ENCODE measurements around the gene TIGD3. TPM values are rescaled to one million over a fixed set of nuclear protein-coding genes. Genes with fewer than 3 reads are reported as not detected.

The TIGD3 gene
- total and polyA plus RNA-seq, 7 experiments from 2014 or later, result 0.39 to 2.0 (median 1.1) TPM

DNA sequence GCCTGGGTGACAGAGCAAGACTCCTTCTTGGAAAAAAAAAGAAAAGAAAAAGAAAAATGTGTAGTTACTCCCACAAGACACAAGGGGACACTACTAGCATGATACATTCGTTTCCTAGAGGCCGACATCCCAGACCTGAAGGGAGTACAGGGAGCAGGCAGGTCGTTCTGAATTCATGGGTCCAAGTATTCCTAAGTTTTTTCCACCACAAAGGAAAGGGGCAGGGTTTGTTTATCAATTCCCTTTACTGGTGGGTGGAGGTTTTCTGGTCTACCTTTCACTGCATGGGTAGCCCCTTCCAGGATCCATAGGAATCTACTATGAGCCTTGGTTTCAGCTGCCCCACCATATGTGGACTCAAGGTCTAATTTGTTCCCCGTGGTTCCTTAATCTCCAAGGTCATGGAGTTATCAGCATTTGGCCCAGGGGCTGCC is 11.8 kb downstream of the TIGD3 start:
- Histone ChIP-seq H3K36me3 (ENCODE audit: control insufficient read depth in 2 of 3, insufficient read depth in 3 of 3, low read length in 3 of 3) (no peaks in the 10 kb centered on the region), H3K9me3 (ENCODE audit: control insufficient read depth in 2 of 3, low read length in 3 of 3) (no peaks in the 10 kb centered on the region), H3K4me3 (ENCODE audit: low read length) (no peak overlapping the region), H3K27ac (ENCODE audit: low read depth, low read length) (no peak overlapping the region), H3K4me1 (ENCODE audit: control insufficient read depth in 2 of 2, insufficient read depth in 2 of 2, low read length in 2 of 2) (no peaks in the 10 kb centered on the region), H3K27me3 (ENCODE audit: control insufficient read depth in 2 of 2, insufficient read depth in 2 of 2, low read length in 2 of 2) (no peaks in the 10 kb centered on the region)
- H3K27ac Mint-ChIP-seq, result no peak overlapping the region
- H3K36me3 Mint-ChIP-seq, result no peaks in the 10 kb centered on the region
- ChIA-PET POLR2A (interaction anchor here (2.4 to 3.1 kb wide), 3 partner anchors 132 to 143 kb away, joined by 9 to 21 read pairs (median 15); partner anchors contain the start of gene MALAT1), CTCF (interaction anchor here (1.4 to 1.9 kb wide), 2 partner anchors 14 to 144 kb away, joined by 4 to 7 read pairs; no protein-coding TSS in a partner anchor)
- H3K9me3 Mint-ChIP-seq, result no peaks in the 10 kb centered on the region
- peaks cover 0 to 9% (median 0%) of the 10 kb centered on the region in 7 donors for H3K4me1 Mint-ChIP-seq
- ATAC-seq, result peak; percentile 82
- DNase-seq, result peak in 7 of 9 donors; percentile 47 to 71 (median 59)
- H3K27me3 Mint-ChIP-seq, result no peaks in the 10 kb centered on the region
- no peak overlapping the region for H3K4me3 Mint-ChIP-seq
- intact Hi-C loops (cut with micrococcal nuclease), result loop anchor here (1.0 to 5.0 kb wide), 7 partner anchors 16 to 222 kb away; partner anchors contain the start of gene SLC25A45 (in 1 of the 2)

DNA sequence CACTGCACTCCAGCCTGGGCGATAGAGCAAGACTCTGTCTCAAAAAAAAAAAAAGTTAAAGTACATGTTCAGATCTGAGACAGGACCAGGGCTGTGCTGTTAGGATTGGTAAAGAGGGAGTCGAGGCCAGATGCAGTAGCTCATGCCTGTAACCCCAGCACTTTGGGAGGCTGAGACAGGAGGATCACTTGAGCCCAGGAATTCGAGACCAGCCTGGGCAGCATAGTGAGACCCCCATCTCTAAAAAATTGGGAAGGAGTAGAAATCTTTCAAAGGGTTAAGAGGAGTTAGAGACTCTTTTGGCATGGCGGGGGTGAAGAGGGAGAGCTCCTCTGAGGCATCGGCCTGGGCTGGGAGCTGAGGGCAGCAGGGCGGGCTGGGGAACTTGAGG is 16.1 kb downstream of the TIGD3 start:
- no peaks in the 10 kb centered on the region for H3K9me3 Mint-ChIP-seq
- intact Hi-C loops (cut with micrococcal nuclease), result no loop called here
- no peaks in the 10 kb centered on the region for H3K4me1 ChIP-seq (ENCODE audit: control insufficient read depth in 2 of 2, insufficient read depth in 2 of 2, low read length in 2 of 2)
- H3K27me3 Mint-ChIP-seq, result no peaks in the 10 kb centered on the region
- DNase-seq (no peak), ATAC-seq (no peak)
- H3K4me1 Mint-ChIP-seq, result peaks cover 0 to 6% (median 0%) of the 10 kb centered on the region in 7 donors
- H3K36me3 ChIP-seq (ENCODE audit: control insufficient read depth in 2 of 3, insufficient read depth in 3 of 3, low read length in 3 of 3), result peaks cover 0 to 6% (median 0%) of the 10 kb centered on the region in 3 experiments
- H3K36me3 Mint-ChIP-seq, result no peaks in the 10 kb centered on the region
- no peak overlapping the region for H3K27ac ChIP-seq (ENCODE audit: low read depth, low read length)
- H3K27me3 ChIP-seq (ENCODE audit: control insufficient read depth in 2 of 2, insufficient read depth in 2 of 2, low read length in 2 of 2), result no peaks in the 10 kb centered on the region
- H3K4me3 Mint-ChIP-seq, result no peak overlapping the region
- no peaks in the 10 kb centered on the region for H3K9me3 ChIP-seq (ENCODE audit: control insufficient read depth in 2 of 3, low read length in 3 of 3)
- POLR2A ChIA-PET, result interaction anchor here (0.6 to 1.7 kb wide), 7 partner anchors 8 to 137 kb away, joined by 3 to 4 read pairs (median 3); partner anchors contain the start of gene MALAT1
- H3K4me3 ChIP-seq (ENCODE audit: low read length), result no peak overlapping the region
- CTCF ChIA-PET, result interaction anchor here (0.7 to 1.0 kb wide), 2 partner anchors 145 to 253 kb away, joined by 3 read pairs; partner anchors contain the start of gene ZNHIT2
- peak overlapping the region in 2 of 9 donors; percentile 56 to 67 for H3K27ac Mint-ChIP-seq

GRCh38 chr11:65373839-65374580 is 19.5 kb downstream of the TIGD3 start:
- no peaks in the 10 kb centered on the region for H3K36me3 Mint-ChIP-seq
- Histone ChIP-seq H3K9me3 (ENCODE audit: control insufficient read depth in 2 of 3, low read length in 3 of 3) (no peaks in the 10 kb centered on the region), H3K36me3 (ENCODE audit: control insufficient read depth in 2 of 3, insufficient read depth in 3 of 3, low read length in 3 of 3) (peaks cover 0 to 24% (median 0%) of the 10 kb centered on the region in 3 experiments), H3K27me3 (ENCODE audit: control insufficient read depth in 2 of 2, insufficient read depth in 2 of 2, low read length in 2 of 2) (no peaks in the 10 kb centered on the region), H3K4me1 (ENCODE audit: control insufficient read depth in 2 of 2, insufficient read depth in 2 of 2, low read length in 2 of 2) (no peaks in the 10 kb centered on the region), H3K27ac (ENCODE audit: low read depth, low read length) (no peak overlapping the region), H3K4me3 (ENCODE audit: low read length) (no peak overlapping the region)
- no peak for ATAC-seq
- H3K27ac Mint-ChIP-seq, result peak overlapping the region in 4 of 9 donors; percentile 21 to 43 (median 30)
- H3K4me3 Mint-ChIP-seq, result no peak overlapping the region
- H3K9me3 Mint-ChIP-seq, result no peaks in the 10 kb centered on the region
- no peak for DNase-seq
- POLR2A ChIA-PET, result interaction anchor here (0.6 to 1.5 kb wide), 7 partner anchors 10 to 128 kb away, joined by 3 to 5 read pairs (median 3); no protein-coding TSS in a partner anchor
- intact Hi-C loops (cut with micrococcal nuclease), result no loop called here
- H3K27me3 Mint-ChIP-seq, result no peaks in the 10 kb centered on the region
- H3K4me1 Mint-ChIP-seq, result peaks cover 0 to 11% (median 0%) of the 10 kb centered on the region in 7 donors
- CTCF ChIA-PET, result no interaction called here

- ATAC-seq, result no peak
- Histone ChIP-seq H3K27me3 (ENCODE audit: control insufficient read depth in 2 of 2, insufficient read depth in 2 of 2, low read length in 2 of 2) (no peaks in the 10 kb centered on the region), H3K9me3 (ENCODE audit: control insufficient read depth in 2 of 3, low read length in 3 of 3) (no peaks in the 10 kb centered on the region), H3K27ac (ENCODE audit: low read depth, low read length) (no peak overlapping the region), H3K36me3 (ENCODE audit: control insufficient read depth in 2 of 3, insufficient read depth in 3 of 3, low read length in 3 of 3) (peaks cover 0 to 34% (median 0%) of the 10 kb centered on the region in 3 experiments), H3K4me3 (ENCODE audit: low read length) (no peak overlapping the region), H3K4me1 (ENCODE audit: control insufficient read depth in 2 of 2, insufficient read depth in 2 of 2, low read length in 2 of 2) (no peaks in the 10 kb centered on the region)
- no peaks in the 10 kb centered on the region for H3K9me3 Mint-ChIP-seq
- H3K4me3 Mint-ChIP-seq, result no peak overlapping the region
- peak overlapping the region in 3 of 9 donors; percentile 36 to 56 (median 56) for H3K27ac Mint-ChIP-seq
- no peaks in the 10 kb centered on the region for H3K27me3 Mint-ChIP-seq
- ChIA-PET CTCF (interaction anchor here (0.6 kb wide), 1 partner anchor 441 kb away, joined by 3 read pairs; no protein-coding TSS in a partner anchor), POLR2A (interaction anchor here (0.7 to 1.5 kb wide), 3 partner anchors 9 to 19 kb away, joined by 3 to 5 read pairs (median 5); no protein-coding TSS in a partner anchor)
- H3K4me1 Mint-ChIP-seq, result peaks cover 0 to 11% (median under 1%) of the 10 kb centered on the region in 7 donors
- no peak for DNase-seq
- intact Hi-C loops (cut with micrococcal nuclease), result no loop called here
- peaks cover 0 to 2% (median 0%) of the 10 kb centered on the region in 5 donors for H3K36me3 Mint-ChIP-seq
Measured at GRCh38 chr11:65375012-65375411, 20.5 kb downstream of the TIGD3 start.

GRCh38 chr11:65376138-65376713 is 21.7 kb downstream of the TIGD3 start:
- intact Hi-C loops (cut with micrococcal nuclease), result no loop called here
- no peak for ATAC-seq
- H3K4me1 Mint-ChIP-seq, result peaks cover 0 to 10% (median 3%) of the 10 kb centered on the region in 7 donors

GRCh38 chr11:65377036-65377435 is 22.5 kb downstream of the TIGD3 start:
- Mint-ChIP-seq H3K27ac (no peak overlapping the region), H3K4me3 (no peak overlapping the region), H3K9me3 (no peaks in the 10 kb centered on the region), H3K36me3 (peaks cover 0 to 3% (median 0%) of the 10 kb centered on the region in 5 donors), H3K27me3 (no peaks in the 10 kb centered on the region), H3K4me1 (peaks cover 0 to 14% (median 12%) of the 10 kb centered on the region in 7 donors)
- H3K4me3 ChIP-seq (ENCODE audit: low read length), result no peak overlapping the region
- CTCF ChIA-PET, result no interaction called here
- no peaks in the 10 kb centered on the region for H3K9me3 ChIP-seq (ENCODE audit: control insufficient read depth in 2 of 3, low read length in 3 of 3)
- no peak overlapping the region for H3K27ac ChIP-seq (ENCODE audit: low read depth, low read length)
- H3K36me3 ChIP-seq (ENCODE audit: control insufficient read depth in 2 of 3, insufficient read depth in 3 of 3, low read length in 3 of 3), result peaks cover 0 to 36% (median 0%) of the 10 kb centered on the region in 3 experiments
- H3K4me1 ChIP-seq (ENCODE audit: control insufficient read depth in 2 of 2, insufficient read depth in 2 of 2, low read length in 2 of 2), result peaks cover 6% of the 10 kb centered on the region in 2 donors
- DNase-seq, result no peak
- intact Hi-C loops (cut with micrococcal nuclease), result no loop called here
- H3K27me3 ChIP-seq (ENCODE audit: control insufficient read depth in 2 of 2, insufficient read depth in 2 of 2, low read length in 2 of 2), result no peaks in the 10 kb centered on the region
- no peak for ATAC-seq
- POLR2A ChIA-PET, result no interaction called here

More at GRCh38 chr11:65376138-65376713, 21.7 kb downstream of the TIGD3 start:
- ChIA-PET POLR2A (interaction anchor here (0.6 to 1.2 kb wide), 5 partner anchors 40 to 915 kb away, joined by 3 read pairs; no protein-coding TSS in a partner anchor), CTCF (interaction anchor here (1.0 kb wide), 1 partner anchor 13 kb away, joined by 3 read pairs; no protein-coding TSS in a partner anchor)
- H3K4me3 Mint-ChIP-seq, result no peak overlapping the region
- Histone ChIP-seq H3K4me1 (ENCODE audit: control insufficient read depth in 2 of 2, insufficient read depth in 2 of 2, low read length in 2 of 2) (peaks cover 0 to 6% of the 10 kb centered on the region in 2 donors), H3K27ac (ENCODE audit: low read depth, low read length) (no peak overlapping the region), H3K36me3 (ENCODE audit: control insufficient read depth in 2 of 3, insufficient read depth in 3 of 3, low read length in 3 of 3) (peaks cover 0 to 36% (median 0%) of the 10 kb centered on the region in 3 experiments), H3K9me3 (ENCODE audit: control insufficient read depth in 2 of 3, low read length in 3 of 3) (no peaks in the 10 kb centered on the region), H3K4me3 (ENCODE audit: low read length) (no peak overlapping the region), H3K27me3 (ENCODE audit: control insufficient read depth in 2 of 2, insufficient read depth in 2 of 2, low read length in 2 of 2) (no peaks in the 10 kb centered on the region)
- DNase-seq, result no peak
- peaks cover 0 to 3% (median 0%) of the 10 kb centered on the region in 5 donors for H3K36me3 Mint-ChIP-seq
- no peaks in the 10 kb centered on the region for H3K9me3 Mint-ChIP-seq
- no peaks in the 10 kb centered on the region for H3K27me3 Mint-ChIP-seq
- peak overlapping the region in 2 of 9 donors; percentile 28 to 67 for H3K27ac Mint-ChIP-seq
